SU-DHL-6 (cell line): ENCODE results near the gene TMEM86B.

Source experiments
- CTCF ChIP-seq: fragments of 200-600 bp; sonication (generic); IDR thresholded peaks from one replicate; pipeline ENCODE4 v1.5.1; 2017; ENCODE audit warnings: antibody characterized with exemption, mild to moderate bottlenecking, low read length, moderate library complexity; ENCODE audit not compliant: insufficient read depth, poor library complexity, severe bottlenecking
- EZH2phosphoT487 ChIP-seq: fragments of 200-600 bp; sonication (generic), shearing (Covaris generic); conservative IDR thresholded peaks from 2 replicates; pipeline ENCODE4 v1.6.1; 2018; ENCODE audit warnings: mild to moderate bottlenecking, antibody characterized with exemption, low read length, moderate library complexity, mixed read lengths

GRCh38 chr19:55248704-55249103, 20.1 kb upstream of the TMEM86B start:
- TF ChIP-seq CTCF = no peak
- no peak for TF ChIP-seq EZH2phosphoT487
